Endothelial cell of umbilical vein (primary cell): ENCODE results near the gene PPP1R9A. TPM values are rescaled to one million over a fixed set of nuclear protein-coding genes. Genes with fewer than 3 reads are reported as not detected.

ENCODE experiments used
- BruUV-seq: library from RNA; stranded (reverse); fragments of 400-500 nt; replicated peaks from 2 replicates; lab custom pipeline; 2021; lab: Mats Ljungman, UMichigan
- CTCF ChIA-PET: fragments of 300-600, 350-600 bp; sonication (Branson Sonifier 250); formaldehyde crosslinking; loops from one replicate; lab custom pipeline; 2021; ENCODE audit warnings: antibody characterized with exemption, inconsistent platforms; lab: Charles Lee
- POLR2A ChIA-PET: fragments of 300-600, 350-600 bp; sonication (Branson Sonifier 250); formaldehyde crosslinking; loops from one replicate; lab custom pipeline; 2021; ENCODE audit warnings: antibody characterized with exemption, inconsistent platforms; lab: Charles Lee
- DNase-seq: peaks from one replicate; pipeline ENCODE4 v3.0.0-alpha.2; 2011; ENCODE audit warnings: low read depth, low spot score
- FAIRE-seq: peaks from 2 replicates; lab custom pipeline; 2011; peaks lifted over from hg19 to GRCh38; lab: Jason Lieb, UNC
- H2AFZ ChIP-seq: 2 replicates; pipeline ENCODE4 v1.6.0; 2012; ENCODE audit warnings: low read depth, low read length, control low read depth, inconsistent platforms
- H3K27ac ChIP-seq: 2 replicates; pipeline ENCODE4 v1.5.1; 2011; ENCODE audit warnings: low read depth, mild to moderate bottlenecking, control low read depth, low read length, moderate library complexity; ENCODE audit not compliant: insufficient read depth
- H3K27me3 ChIP-seq, 2 experiments: 2 replicates each; pipeline versions ENCODE4 v1.6.0 to v1.6.1; 2011; ENCODE audit warnings: low read length in 2 of 2, mixed read lengths in 1 of 2; ENCODE audit not compliant: control insufficient read depth in 2 of 2, insufficient read depth in 2 of 2
- H3K36me3 ChIP-seq, 2 experiments: 2 replicates in 1 of 2; 3 replicates in 1 of 2; pipeline ENCODE4 v1.5.1; 2011; ENCODE audit warnings: low read length in 2 of 2, mild to moderate bottlenecking in 1 of 2, moderate library complexity in 1 of 2; ENCODE audit not compliant: control insufficient read depth in 2 of 2, insufficient read depth in 2 of 2; ENCODE audit errors: extremely low read depth in 1 of 2
- H3K4me1 ChIP-seq: 3 replicates; pipeline ENCODE4 v1.5.1; 2011; ENCODE audit warnings: mild to moderate bottlenecking, low read length; ENCODE audit not compliant: control insufficient read depth, insufficient read depth; ENCODE audit errors: extremely low read depth
- H3K4me2 ChIP-seq: 2 replicates; pipeline ENCODE4 v1.6.1; 2011; ENCODE audit warnings: low read length, control low read depth, mixed read lengths; ENCODE audit not compliant: insufficient read depth
- H3K4me3 ChIP-seq, 3 experiments: fragments of 200-600 bp in 1 of 3; sonication (generic), shearing (Covaris generic) in 1 of 3; replicated peaks in 1 of 3; 2 replicates each; pipeline ENCODE4 v1.5.1; 2011 to 2016; ENCODE audit warnings: control low read depth in 3 of 3, low read length in 3 of 3, mild to moderate bottlenecking in 2 of 3, inconsistent platforms in 1 of 3, low read depth in 1 of 3, moderate library complexity in 1 of 3; ENCODE audit not compliant: insufficient read depth in 1 of 3
- H3K79me2 ChIP-seq: 2 replicates; pipeline ENCODE4 v1.6.0; 2012; ENCODE audit warnings: low read length, inconsistent platforms; ENCODE audit not compliant: control insufficient read depth, insufficient read depth
- H3K9ac ChIP-seq: replicated peaks from 2 replicates; pipeline ENCODE3; 2011; ENCODE audit warnings: low read length, control low read depth; ENCODE audit not compliant: insufficient read depth; ENCODE audit errors: extremely low read depth
- H3K9me1 ChIP-seq: replicated peaks from 3 replicates; pipeline ENCODE4 v1.6.0; 2011; ENCODE audit warnings: mild to moderate bottlenecking, low read length; ENCODE audit not compliant: control insufficient read depth, insufficient read depth; ENCODE audit errors: extremely low read depth
- H3K9me3 ChIP-seq: replicated peaks from 2 replicates; pipeline ENCODE4 v1.5.1; 2012; ENCODE audit warnings: low read length, inconsistent platforms; ENCODE audit not compliant: control insufficient read depth, insufficient read depth
- H4K20me1 ChIP-seq: replicated peaks from 2 replicates; pipeline ENCODE3; 2011; ENCODE audit warnings: mild to moderate bottlenecking, low read length; ENCODE audit not compliant: control insufficient read depth, insufficient read depth; ENCODE audit errors: extremely low read depth
- CTCF ChIP-seq, 2 donors: IDR thresholded peaks; 1 replicate in 1 of 2; 2 replicates in 1 of 2; pipeline ENCODE4 v1.5.1; 2011; ENCODE audit warnings: low read length in 2 of 2, mild to moderate bottlenecking in 2 of 2, moderate library complexity in 2 of 2, control low read depth in 1 of 2, inconsistent platforms in 1 of 2, low read depth in 1 of 2; ENCODE audit not compliant: insufficient read depth in 1 of 2; ENCODE audit errors: extremely low read depth in 1 of 2
- EZH2 ChIP-seq: IDR thresholded peaks from 2 replicates; pipeline ENCODE4 v1.6.1; 2012; ENCODE audit warnings: borderline replicate concordance, low read depth, mild to moderate bottlenecking, moderate library complexity, low read length, inconsistent platforms; ENCODE audit not compliant: severe bottlenecking
- FOS ChIP-seq: IDR thresholded peaks from 2 replicates; pipeline ENCODE4 v1.6.1; 2011; ENCODE audit warnings: mild to moderate bottlenecking, low read length, moderate library complexity, borderline replicate concordance; ENCODE audit not compliant: insufficient read depth
- GATA2 ChIP-seq: IDR thresholded peaks from 2 replicates; pipeline ENCODE4 v1.7.0; 2011; ENCODE audit warnings: low read depth, mild to moderate bottlenecking, moderate library complexity, mixed read lengths, low read length; ENCODE audit not compliant: insufficient read length, insufficient read depth
- JUN ChIP-seq: IDR thresholded peaks from 2 replicates; pipeline ENCODE4 v1.6.1; 2011; ENCODE audit warnings: borderline replicate concordance, low read depth; ENCODE audit not compliant: insufficient read length, insufficient read depth
- MAX ChIP-seq: IDR thresholded peaks from 2 replicates; pipeline ENCODE4 v1.6.1; 2011; ENCODE audit not compliant: insufficient read depth, insufficient read length
- MYC ChIP-seq: IDR thresholded peaks from one replicate; pipeline ENCODE4 v1.6.1; 2011; ENCODE audit warnings: mild to moderate bottlenecking, low read depth, low read length
- POLR2A ChIP-seq: IDR thresholded peaks from 2 replicates; pipeline ENCODE4 v1.6.1; 2012; ENCODE audit warnings: low read depth, mild to moderate bottlenecking, control low read depth, low read length
- POLR2AphosphoS5 ChIP-seq: IDR thresholded peaks from 2 replicates; pipeline ENCODE4 v1.6.1; 2012; ENCODE audit warnings: low read depth, mild to moderate bottlenecking, control low read depth, low read length, moderate library complexity; ENCODE audit not compliant: insufficient read depth
- dilution Hi-C: fragments of 300-500 bp; cut with MboI; formaldehyde crosslinking; loops from one replicate; pipeline ENCODE4 v1.15.0; 2019; ENCODE audit warnings: low sequenced_read_pairs; ENCODE audit not compliant: extremely low pct_ligation_motif_present
- intact Hi-C: fragments of 100-400 bp; cut with micrococcal nuclease; formaldehyde crosslinking; loops from one replicate; pipeline ENCODE4 v1.10.0; 2022
- polyA plus RNA-seq, 4 experiments: library from polyadenylated mRNA; depleted of rRNA in 3 of 4; stranded (reverse) in 3 of 4; unstranded in 1 of 4; fragments of >200 nt; gene quantifications; 2 replicates each; pipeline versions ENCODE4 v1.2.1 to v1.2.3, GENCODE V29; 2011 to 2012; ENCODE audit warnings: missing spikeins in 1 of 4
- total RNA-seq: library from RNA; stranded (reverse); gene quantifications from 2 replicates; pipeline ENCODE4 v1.2.3, GENCODE V29; 2021

Gene PPP1R9A
- total and polyA plus RNA-seq, 2 donors (not counting 3 experiments of a cell fraction or from before 2014, with no cell fraction given), result 0.50 to 3.0 TPM

GRCh38 chr7:95011146-95011928, 103.9 kb downstream of the PPP1R9A start:
- ChIA-PET POLR2A (no interaction called here), CTCF (interaction anchor here (1.1 to 1.2 kb wide), 2 partner anchors 14 to 24 kb away, joined by 3 to 4 read pairs; no protein-coding TSS in a partner anchor)
- Histone ChIP-seq H2AFZ (no peak overlapping the region), H3K9ac (no peak overlapping the region), H3K27me3 (no peaks in the 10 kb centered on the region), H3K4me2 (no peak overlapping the region), H3K9me1 (no peaks in the 10 kb centered on the region), H3K79me2 (no peaks in the 10 kb centered on the region), H3K27ac (no peak overlapping the region), H3K4me1 (no peaks in the 10 kb centered on the region), H3K9me3 (no peaks in the 10 kb centered on the region), H3K36me3 (no peaks in the 10 kb centered on the region), H3K4me3 (no peak overlapping the region), H4K20me1 (no peaks in the 10 kb centered on the region)
- dilution Hi-C loops (no loop called here), intact Hi-C loops (no loop called here)
- DNase-seq (no peak), FAIRE-seq (peak; percentile 61)
- TF ChIP-seq FOS (no peak), MYC (no peak)
- BruUV-seq, result no TSS peak

- Histone ChIP-seq H4K20me1 (no peaks in the 10 kb centered on the region), H3K4me3 (no peak overlapping the region), H3K27ac (no peak overlapping the region), H3K79me2 (no peaks in the 10 kb centered on the region), H3K9me1 (no peaks in the 10 kb centered on the region), H3K36me3 (no peaks in the 10 kb centered on the region), H3K27me3 (no peaks in the 10 kb centered on the region), H2AFZ (no peak overlapping the region), H3K4me2 (no peak overlapping the region), H3K4me1 (no peaks in the 10 kb centered on the region), H3K9me3 (no peaks in the 10 kb centered on the region), H3K9ac (no peak overlapping the region)
- no TSS peak for BruUV-seq
- intact Hi-C loops, result no loop called here
- ChIA-PET CTCF (interaction anchor here (1.1 to 1.2 kb wide), 2 partner anchors 14 to 23 kb away, joined by 3 to 4 read pairs; no protein-coding TSS in a partner anchor), POLR2A (no interaction called here)
- dilution Hi-C loops, result no loop called here
- TF ChIP-seq POLR2A (no peak), FOS (no peak), POLR2AphosphoS5 (no peak), EZH2 (no peak), MAX (no peak), MYC (no peak), CTCF (IDR thresholded peaks at IDR 0.05; ENCODE audit: extremely low read depth in 1 of 2, insufficient read depth in 1 of 2, low read depth in 1 of 2, low read length in 2 of 2) (no peak), JUN (no peak), GATA2 (no peak)
- FAIRE-seq (no peak), DNase-seq (no peak)
These were observed 104.6 kb downstream of the PPP1R9A start for GRCh38 chr7:95011995-95012394.
